GM12892 (cell line): ENCODE data around the gene KHDC4.

Experiments used
- POLR2A ChIP-seq: IDR thresholded peaks from 2 replicates; pipeline ENCODE4 v1.6.1; 2011; ENCODE audit warnings: low read depth, low read length, control low read depth
- POLR2AphosphoS5 ChIP-seq: IDR thresholded peaks from 2 replicates; pipeline ENCODE4 v1.6.1; 2011; ENCODE audit warnings: low read depth, low read length, control low read depth

- TF ChIP-seq POLR2A (no peak), POLR2AphosphoS5 (no peak)
These were observed 23.5 kb downstream of the KHDC4 start for GRCh38 chr1:155910621-155911121.
